ENCODE data around the gene B3GNT8.

B3GNT8 gene

DNA sequence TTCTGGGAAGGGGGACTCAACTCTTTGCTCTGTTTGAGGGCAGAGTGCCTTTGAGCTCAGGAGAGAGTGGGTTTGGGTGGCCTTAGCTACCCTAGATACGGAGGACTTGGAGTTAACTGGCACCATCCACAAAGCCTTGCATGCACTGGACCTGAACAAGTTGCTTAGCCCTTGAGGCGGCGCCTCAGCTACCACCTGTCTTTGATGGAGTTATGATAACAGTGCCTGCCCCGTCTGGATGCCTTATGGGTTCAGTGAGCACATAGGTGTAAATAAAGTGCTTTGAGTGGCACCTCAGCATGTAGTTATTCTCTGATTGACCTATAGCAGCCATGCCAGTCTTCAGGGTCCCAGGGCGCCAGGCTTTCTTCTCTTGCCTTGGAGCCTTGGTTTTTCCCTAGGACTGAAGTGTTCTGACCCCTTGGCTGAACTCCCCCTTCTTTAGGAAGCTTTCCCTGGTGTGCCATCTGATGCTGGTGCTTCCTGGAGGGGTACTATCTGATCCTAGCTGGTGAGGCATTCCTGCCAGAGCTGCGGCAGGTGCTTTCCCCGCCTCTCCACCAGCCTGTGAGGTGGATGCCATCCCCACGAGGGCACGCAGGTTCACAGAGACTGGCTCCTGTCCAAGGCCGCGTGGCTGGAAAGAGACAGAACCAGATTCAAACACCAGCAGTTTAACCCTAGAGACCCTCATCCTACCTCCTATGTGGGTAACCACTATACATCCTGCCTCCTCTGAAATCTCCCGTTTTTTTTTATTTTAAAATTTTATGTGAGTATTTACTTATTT lies 23.8 kb downstream of the B3GNT8 start:
- Histone ChIP-seq H3K9me3 (ENCODE audit: control insufficient read depth, low read length) (no peaks in the 10 kb centered on the region), H3K4ac (ENCODE audit: low read depth in 1 of 2, low read length in 2 of 2) (no peak overlapping the region), H3K4me3 (ENCODE audit: insufficient read depth in 1 of 2, low read depth in 1 of 2, low read length in 2 of 2) (no peak overlapping the region), H3K4me1 (ENCODE audit: control insufficient read depth, insufficient read depth, low read depth, low read length) (peaks cover 12% of the 10 kb centered on the region), H3K27ac (ENCODE audit: low read length, poor library complexity, severe bottlenecking) (no peak overlapping the region), H3K79me1 (replicated peaks; ENCODE audit: low read length, poor library complexity, severe bottlenecking) (peaks cover 19% of the 10 kb centered on the region), H4K91ac (ENCODE audit: low read length) (no peak overlapping the region), H2BK12ac (ENCODE audit: low read length in 2 of 2) (no peak overlapping the region), H3K23ac (ENCODE audit: low read length in 2 of 2) (no peak overlapping the region), H3K27me3 (ENCODE audit: control insufficient read depth in 1 of 2, insufficient read depth in 1 of 2, low read length in 2 of 2) (no peaks in the 10 kb centered on the region), H2BK15ac (ENCODE audit: low read depth, poor library complexity, severe bottlenecking) (no peak overlapping the region), H2AFZ (ENCODE audit: low read depth, low read length) (no peak overlapping the region), H3K9ac (ENCODE audit: low read length) (no peak overlapping the region), H2AK5ac (ENCODE audit: low read length, severe bottlenecking) (no peak overlapping the region), H2BK120ac (ENCODE audit: low read depth, low read length) (no peak overlapping the region), H3K18ac (ENCODE audit: low read depth in 1 of 2, low read length in 2 of 2) (no peak overlapping the region), H3K14ac (ENCODE audit: low read length in 2 of 2) (no peak overlapping the region), H2BK5ac (ENCODE audit: low read depth, low read length, poor library complexity, severe bottlenecking) (no peak overlapping the region), H4K8ac (ENCODE audit: low read length) (no peak overlapping the region), H3K36me3 (ENCODE audit: control insufficient read depth in 1 of 2, insufficient read depth in 2 of 2, low read depth in 1 of 2, low read length in 2 of 2) (peaks cover 6 to 9% of the 10 kb centered on the region in 2 experiments), H3K4me2 (ENCODE audit: low read length, poor library complexity, severe bottlenecking) (no peak overlapping the region)
- WGBS, result 98% methylated on average over 11 of the region's 12 CpGs
- no peak for DNase-seq

DNA sequence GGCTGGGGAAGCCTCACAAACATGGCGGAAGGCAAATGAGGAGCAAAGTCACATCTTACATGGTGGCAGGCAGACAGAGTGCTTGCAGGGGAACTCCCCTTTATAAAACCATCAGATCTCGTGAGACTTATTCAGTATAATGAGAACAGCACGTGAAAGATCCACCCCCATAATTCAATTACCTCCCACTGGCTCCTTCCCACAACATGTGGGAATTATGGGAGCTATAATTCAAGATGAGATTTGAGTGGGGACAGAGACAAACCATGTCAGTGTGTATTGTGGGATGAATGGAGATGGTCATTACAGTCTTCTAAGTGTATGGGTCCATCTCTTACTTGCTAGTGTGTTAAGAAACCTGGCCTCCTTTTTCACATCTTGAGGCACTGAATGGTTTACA lies 25.2 kb downstream of the B3GNT8 start:
- H2BK15ac ChIP-seq (ENCODE audit: low read depth, poor library complexity, severe bottlenecking), result no peak overlapping the region
- H3K4me3 ChIP-seq (ENCODE audit: insufficient read depth in 1 of 2, low read depth in 1 of 2, low read length in 2 of 2), result no peak overlapping the region
- H3K36me3 ChIP-seq (ENCODE audit: control insufficient read depth in 1 of 2, insufficient read depth in 2 of 2, low read depth in 1 of 2, low read length in 2 of 2), result peaks cover 6 to 9% of the 10 kb centered on the region in 2 experiments
- no peak for DNase-seq
- peaks cover 25% of the 10 kb centered on the region for H3K79me1 ChIP-seq (replicated peaks; ENCODE audit: low read length, poor library complexity, severe bottlenecking)
- H2BK120ac ChIP-seq (ENCODE audit: low read depth, low read length), result no peak overlapping the region
- no peak overlapping the region for H3K4me2 ChIP-seq (ENCODE audit: low read length, poor library complexity, severe bottlenecking)
- no peak overlapping the region for H3K4ac ChIP-seq (ENCODE audit: low read depth in 1 of 2, low read length in 2 of 2)
- H2BK12ac ChIP-seq (ENCODE audit: low read length in 2 of 2), result no peak overlapping the region
- H3K18ac ChIP-seq (ENCODE audit: low read depth in 1 of 2, low read length in 2 of 2), result no peak overlapping the region
- H2BK5ac ChIP-seq (ENCODE audit: low read depth, low read length, poor library complexity, severe bottlenecking), result no peak overlapping the region
- H2AFZ ChIP-seq (ENCODE audit: low read depth, low read length), result no peak overlapping the region
- H3K9ac ChIP-seq (ENCODE audit: low read length), result no peak overlapping the region
- H3K14ac ChIP-seq (ENCODE audit: low read length in 2 of 2), result no peak overlapping the region
- H3K4me1 ChIP-seq (ENCODE audit: control insufficient read depth, insufficient read depth, low read depth, low read length), result peaks cover 4% of the 10 kb centered on the region
- no peaks in the 10 kb centered on the region for H3K9me3 ChIP-seq (ENCODE audit: control insufficient read depth, low read length)
- H3K27me3 ChIP-seq (ENCODE audit: control insufficient read depth in 1 of 2, insufficient read depth in 1 of 2, low read length in 2 of 2), result no peaks in the 10 kb centered on the region
- no peak overlapping the region for H3K23ac ChIP-seq (ENCODE audit: low read length in 2 of 2)
- H4K91ac ChIP-seq (ENCODE audit: low read length), result no peak overlapping the region
- WGBS, result 100% methylated on average over 1 of the region's 3 CpGs
- H3K27ac ChIP-seq (ENCODE audit: low read length, poor library complexity, severe bottlenecking), result no peak overlapping the region
- H4K8ac ChIP-seq (ENCODE audit: low read length), result no peak overlapping the region
- H2AK5ac ChIP-seq (ENCODE audit: low read length, severe bottlenecking), result no peak overlapping the region

DNA sequence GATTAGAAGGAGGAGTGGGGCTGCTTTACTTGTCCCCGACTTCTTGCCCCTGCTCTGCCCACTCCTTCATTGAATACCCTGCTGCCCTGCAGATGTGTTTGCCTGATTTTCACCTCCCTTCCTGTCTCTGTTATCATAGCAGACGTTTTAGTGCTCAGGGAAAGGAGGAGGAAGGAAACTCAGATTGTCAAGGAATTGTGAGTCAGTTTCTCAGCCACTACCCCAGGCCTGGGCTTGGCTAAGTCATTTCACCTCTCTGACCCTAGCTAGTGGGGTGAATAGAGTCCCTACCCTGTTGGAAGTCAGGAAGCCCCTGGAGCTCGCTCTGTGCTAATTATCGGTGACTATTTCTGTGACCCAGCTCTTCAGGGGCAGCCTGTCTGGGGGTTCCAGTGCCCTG lies 25.7 kb downstream of the B3GNT8 start:
- no peak overlapping the region for H3K4me2 ChIP-seq (ENCODE audit: low read length, poor library complexity, severe bottlenecking)
- H2BK5ac ChIP-seq (ENCODE audit: low read depth, low read length, poor library complexity, severe bottlenecking), result no peak overlapping the region
- no peak overlapping the region for H4K91ac ChIP-seq (ENCODE audit: low read length)
- peaks cover 25% of the 10 kb centered on the region for H3K79me1 ChIP-seq (replicated peaks; ENCODE audit: low read length, poor library complexity, severe bottlenecking)
- no peak overlapping the region for H3K4me3 ChIP-seq (ENCODE audit: insufficient read depth in 1 of 2, low read depth in 1 of 2, low read length in 2 of 2)
- no peak overlapping the region for H2AFZ ChIP-seq (ENCODE audit: low read depth, low read length)
- H3K14ac ChIP-seq (ENCODE audit: low read length in 2 of 2), result no peak overlapping the region
- H3K9me3 ChIP-seq (ENCODE audit: control insufficient read depth, low read length), result no peaks in the 10 kb centered on the region
- no peak overlapping the region for H3K27ac ChIP-seq (ENCODE audit: low read length, poor library complexity, severe bottlenecking)
- H3K27me3 ChIP-seq (ENCODE audit: control insufficient read depth in 1 of 2, insufficient read depth in 1 of 2, low read length in 2 of 2), result no peaks in the 10 kb centered on the region
- H2BK15ac ChIP-seq (ENCODE audit: low read depth, poor library complexity, severe bottlenecking), result no peak overlapping the region
- H2AK5ac ChIP-seq (ENCODE audit: low read length, severe bottlenecking), result no peak overlapping the region
- no peak overlapping the region for H3K9ac ChIP-seq (ENCODE audit: low read length)
- no peak overlapping the region for H2BK12ac ChIP-seq (ENCODE audit: low read length in 2 of 2)
- no peak overlapping the region for H4K8ac ChIP-seq (ENCODE audit: low read length)
- peaks cover 6 to 9% of the 10 kb centered on the region in 2 experiments for H3K36me3 ChIP-seq (ENCODE audit: control insufficient read depth in 1 of 2, insufficient read depth in 2 of 2, low read depth in 1 of 2, low read length in 2 of 2)
- H3K4ac ChIP-seq (ENCODE audit: low read depth in 1 of 2, low read length in 2 of 2), result no peak overlapping the region
- H3K18ac ChIP-seq (ENCODE audit: low read depth in 1 of 2, low read length in 2 of 2), result no peak overlapping the region
- DNase-seq, result no peak
- H3K23ac ChIP-seq (ENCODE audit: low read length in 2 of 2), result no peak overlapping the region
- peaks cover 5% of the 10 kb centered on the region for H3K4me1 ChIP-seq (ENCODE audit: control insufficient read depth, insufficient read depth, low read depth, low read length)
- no peak overlapping the region for H2BK120ac ChIP-seq (ENCODE audit: low read depth, low read length)
- WGBS, result 58% methylated on average over 3 of the region's 4 CpGs

DNA sequence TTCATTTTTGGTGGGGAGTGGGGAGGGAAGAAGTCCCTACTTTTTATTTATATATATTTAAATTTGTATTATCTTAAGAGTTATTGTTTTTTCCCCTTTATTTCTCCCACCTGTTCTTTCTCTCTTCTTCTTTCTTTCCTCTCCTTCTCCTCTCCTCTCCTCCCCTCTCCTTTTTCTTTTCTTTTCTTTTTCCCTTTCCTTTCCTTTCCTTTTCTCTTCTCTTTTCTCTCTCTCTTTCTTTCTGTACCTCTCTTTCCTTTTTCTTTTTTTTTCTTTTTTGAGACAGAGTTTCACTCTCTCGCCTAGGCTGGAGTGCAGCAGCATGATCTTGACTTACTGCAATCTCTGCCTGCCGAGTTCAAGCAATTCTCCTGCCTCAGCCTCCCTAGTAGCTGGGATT lies 27.6 kb downstream of the B3GNT8 start:
- H3K4ac ChIP-seq (ENCODE audit: low read depth in 1 of 2, low read length in 2 of 2), result no peak overlapping the region
- no peak overlapping the region for H2BK15ac ChIP-seq (ENCODE audit: low read depth, poor library complexity, severe bottlenecking)
- H3K27ac ChIP-seq (ENCODE audit: low read length, poor library complexity, severe bottlenecking), result no peak overlapping the region
- no peak overlapping the region for H2BK120ac ChIP-seq (ENCODE audit: low read depth, low read length)
- H3K4me1 ChIP-seq (ENCODE audit: control insufficient read depth, insufficient read depth, low read depth, low read length), result peaks cover 5% of the 10 kb centered on the region
- H3K14ac ChIP-seq (ENCODE audit: low read length in 2 of 2), result no peak overlapping the region
- peaks cover 32% of the 10 kb centered on the region for H3K79me1 ChIP-seq (replicated peaks; ENCODE audit: low read length, poor library complexity, severe bottlenecking)
- H2AFZ ChIP-seq (ENCODE audit: low read depth, low read length), result no peak overlapping the region
- no peak overlapping the region for H3K18ac ChIP-seq (ENCODE audit: low read depth in 1 of 2, low read length in 2 of 2)
- H2AK5ac ChIP-seq (ENCODE audit: low read length, severe bottlenecking), result no peak overlapping the region
- no peak overlapping the region for H4K8ac ChIP-seq (ENCODE audit: low read length)
- H3K4me3 ChIP-seq (ENCODE audit: insufficient read depth in 1 of 2, low read depth in 1 of 2, low read length in 2 of 2), result no peak overlapping the region
- H3K27me3 ChIP-seq (ENCODE audit: control insufficient read depth in 1 of 2, insufficient read depth in 1 of 2, low read length in 2 of 2), result no peaks in the 10 kb centered on the region
- no peak overlapping the region for H3K9ac ChIP-seq (ENCODE audit: low read length)
- H3K36me3 ChIP-seq (ENCODE audit: control insufficient read depth in 1 of 2, insufficient read depth in 2 of 2, low read depth in 1 of 2, low read length in 2 of 2), result peaks cover 6 to 9% of the 10 kb centered on the region in 2 experiments
- 92% methylated on average over 2 of the region's 2 CpGs for WGBS
- H3K9me3 ChIP-seq (ENCODE audit: control insufficient read depth, low read length), result no peaks in the 10 kb centered on the region
- DNase-seq, result no peak
- H4K91ac ChIP-seq (ENCODE audit: low read length), result no peak overlapping the region
- H3K23ac ChIP-seq (ENCODE audit: low read length in 2 of 2), result no peak overlapping the region
- H2BK5ac ChIP-seq (ENCODE audit: low read depth, low read length, poor library complexity, severe bottlenecking), result no peak overlapping the region
- no peak overlapping the region for H3K4me2 ChIP-seq (ENCODE audit: low read length, poor library complexity, severe bottlenecking)
- no peak overlapping the region for H2BK12ac ChIP-seq (ENCODE audit: low read length in 2 of 2)

All from mesenchymal stem cell (in vitro differentiated cells and primary cell).